HEK293 (cell line): ENCODE measurements around the gene PLBD2.

ENCODE experiments used
- CTCF ChIP-seq: fragments of 450-650 bp; formaldehyde crosslinking; IDR thresholded peaks from 2 replicates; pipeline ENCODE4 v1.5.1; 2016; ENCODE audit warnings: missing biosample characterization, missing genetic modification characterization
- GLIS1 ChIP-seq: fragments of 450-650 bp; formaldehyde crosslinking; IDR thresholded peaks from 2 replicates; pipeline ENCODE4 v1.5.1; 2016; ENCODE audit warnings: missing biosample characterization, missing genetic modification characterization
- KLF1 ChIP-seq: fragments of 450-650 bp; formaldehyde crosslinking; IDR thresholded peaks from 2 replicates; pipeline ENCODE4 v1.5.1; 2016; ENCODE audit warnings: missing biosample characterization, missing genetic modification characterization
- KLF9 ChIP-seq: fragments of 450-650 bp; formaldehyde crosslinking; IDR thresholded peaks from 2 replicates; pipeline ENCODE4 v1.5.1; 2016; ENCODE audit warnings: missing biosample characterization, missing genetic modification characterization, low read depth
- PBX3 ChIP-seq: sonication (generic); formaldehyde crosslinking; IDR thresholded peaks from 2 replicates; pipeline ENCODE4 v1.8.1; 2022; ENCODE audit warnings: mild to moderate bottlenecking, moderate library complexity, missing genetic modification reagents
- SP2 ChIP-seq: fragments of 450-650 bp; formaldehyde crosslinking; IDR thresholded peaks from 2 replicates; pipeline ENCODE4 v1.5.1; 2016; ENCODE audit warnings: missing biosample characterization, missing genetic modification characterization
- SP3 ChIP-seq: fragments of 450-650 bp; formaldehyde crosslinking; IDR thresholded peaks from 2 replicates; pipeline ENCODE4 v1.5.1; 2016; ENCODE audit warnings: missing biosample characterization, missing genetic modification characterization
- YY1 ChIP-seq: fragments of 450-650 bp; formaldehyde crosslinking; IDR thresholded peaks from 2 replicates; pipeline ENCODE4 v1.5.1; 2018; ENCODE audit warnings: missing biosample characterization, missing genetic modification characterization
- ZBTB17 ChIP-seq: fragments of 450-650 bp; formaldehyde crosslinking; IDR thresholded peaks from 2 replicates; pipeline ENCODE4 v1.5.1; 2016; ENCODE audit warnings: missing biosample characterization, missing genetic modification characterization
- ZBTB26 ChIP-seq: fragments of 450-650 bp; formaldehyde crosslinking; optimal IDR thresholded peaks from 2 replicates; pipeline ENCODE3; 2016; ENCODE audit warnings: missing biosample characterization, mild to moderate bottlenecking, missing genetic modification characterization
- ZFP69B ChIP-seq: fragments of 450-650 bp; formaldehyde crosslinking; IDR thresholded peaks from 2 replicates; pipeline ENCODE4 v1.5.1; 2016; ENCODE audit warnings: missing biosample characterization, missing genetic modification characterization
- ZNF10 ChIP-seq: fragments of 450-650 bp; formaldehyde crosslinking; IDR thresholded peaks from 2 replicates; pipeline ENCODE4 v1.5.1; 2017; ENCODE audit warnings: missing biosample characterization, missing genetic modification characterization
- ZNF148 ChIP-seq: fragments of 450-650 bp; formaldehyde crosslinking; IDR thresholded peaks from 2 replicates; pipeline ENCODE4 v1.5.0; 2017; ENCODE audit warnings: missing biosample characterization, missing genetic modification characterization, borderline replicate concordance
- ZNF341 ChIP-seq: fragments of 450-650 bp; formaldehyde crosslinking; IDR thresholded peaks from 2 replicates; pipeline ENCODE4; 2016; ENCODE audit warnings: low read depth, missing biosample characterization, missing genetic modification characterization
- ZNF391 ChIP-seq: fragments of 450-650 bp; formaldehyde crosslinking; IDR thresholded peaks from 2 replicates; pipeline ENCODE4 v1.5.1; 2016; ENCODE audit warnings: low read depth, missing biosample characterization, missing genetic modification characterization, borderline replicate concordance
- ZNF423 ChIP-seq: fragments of 450-650 bp; formaldehyde crosslinking; IDR thresholded peaks from 2 replicates; pipeline ENCODE4 v1.5.1; 2016; ENCODE audit warnings: missing biosample characterization, missing genetic modification characterization
- ZNF561 ChIP-seq: fragments of 450-650 bp; IDR thresholded peaks from 2 replicates; pipeline ENCODE4 v1.5.1; 2018; ENCODE audit warnings: missing biosample characterization, missing genetic modification characterization, borderline replicate concordance
- ZNF600 ChIP-seq: fragments of 450-650 bp; formaldehyde crosslinking; IDR thresholded peaks from 2 replicates; pipeline ENCODE4 v1.5.1; 2016; ENCODE audit warnings: missing biosample characterization, missing genetic modification characterization
- ZNF777 ChIP-seq: fragments of 450-650 bp; formaldehyde crosslinking; IDR thresholded peaks from 2 replicates; pipeline ENCODE4 v1.5.1; 2017; ENCODE audit warnings: missing biosample characterization, missing genetic modification characterization, borderline replicate concordance
- ZSCAN30 ChIP-seq: fragments of 450-650 bp; IDR thresholded peaks from 2 replicates; pipeline ENCODE4 v1.5.1; 2018; ENCODE audit warnings: missing biosample characterization, mild to moderate bottlenecking, missing genetic modification characterization, moderate library complexity
- TF ChIP-seq, protein P1 (sequence below): fragments of 450-650 bp; formaldehyde crosslinking; IDR thresholded peaks from 2 replicates; pipeline ENCODE4 v1.5.1; 2016; ENCODE audit warnings: missing biosample characterization, missing genetic modification characterization
- TF ChIP-seq, protein P2 (sequence below): IDR thresholded peaks from 2 replicates; pipeline ENCODE4 v1.6.1; 2011; ENCODE audit warnings: mild to moderate bottlenecking, low read depth, low read length, borderline replicate concordance
- TF ChIP-seq, protein P3 (sequence below): fragments of 450-650 bp; formaldehyde crosslinking; IDR thresholded peaks from 2 replicates; pipeline ENCODE4; 2016; ENCODE audit warnings: missing biosample characterization, missing genetic modification characterization

Gene PLBD2

DNA sequence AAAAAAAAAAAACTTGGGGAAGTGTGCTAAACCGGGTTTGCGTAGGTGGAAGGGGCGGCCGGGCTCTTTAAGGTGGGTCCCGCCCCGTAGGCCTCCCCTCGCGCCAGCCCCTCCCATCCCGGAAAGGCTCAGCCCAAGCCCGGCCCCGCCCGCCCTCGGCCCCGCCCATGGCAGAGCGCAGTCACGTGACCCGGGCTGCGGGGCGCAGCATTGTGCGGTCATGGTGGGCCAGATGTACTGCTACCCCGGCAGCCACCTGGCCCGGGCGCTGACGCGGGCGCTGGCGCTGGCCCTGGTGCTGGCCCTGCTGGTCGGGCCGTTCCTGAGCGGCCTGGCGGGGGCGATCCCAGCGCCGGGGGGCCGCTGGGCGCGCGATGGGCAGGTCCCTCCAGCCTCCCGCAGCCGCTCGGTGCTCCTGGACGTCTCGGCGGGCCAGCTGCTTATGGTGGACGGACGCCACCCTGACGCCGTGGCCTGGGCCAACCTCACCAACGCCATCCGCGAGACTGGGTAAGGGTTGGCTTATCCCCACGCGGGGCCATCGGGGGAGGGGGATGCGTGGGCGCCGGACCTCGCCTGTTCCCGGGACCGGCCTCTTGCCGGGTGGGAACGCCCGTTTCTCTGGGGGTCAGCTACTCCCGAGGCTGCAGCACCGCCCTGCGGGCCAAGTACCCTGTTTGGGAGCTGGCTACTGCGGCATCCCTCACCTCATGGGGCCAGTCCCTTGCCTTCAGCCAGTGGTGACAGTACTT, at the start of gene PLBD2 (continued):
- no peak for TF ChIP-seq ZNF148 (tag by site-specific recombination)
- TF ChIP-seq SP2 (tag by site-specific recombination): peak; percentile 92
- peak; percentile 94 for TF ChIP-seq SP3 (tag by site-specific recombination)
- 0 out of 2 replicates have a peak, but pooled peaks have one; percentile 15 for TF ChIP-seq ZNF777 (tag by site-specific recombination)
- peak; percentile 5; the same call in 1 of the 2 replicates for TF ChIP-seq ZBTB17 (tag by site-specific recombination)
- TF ChIP-seq ZFP69B (tag by site-specific recombination): peak; percentile 93
- peak; percentile 48 for TF ChIP-seq GLIS1
- TF ChIP-seq KLF9 (tag by site-specific recombination): peak; percentile 85
- TF ChIP-seq, protein P1, sequence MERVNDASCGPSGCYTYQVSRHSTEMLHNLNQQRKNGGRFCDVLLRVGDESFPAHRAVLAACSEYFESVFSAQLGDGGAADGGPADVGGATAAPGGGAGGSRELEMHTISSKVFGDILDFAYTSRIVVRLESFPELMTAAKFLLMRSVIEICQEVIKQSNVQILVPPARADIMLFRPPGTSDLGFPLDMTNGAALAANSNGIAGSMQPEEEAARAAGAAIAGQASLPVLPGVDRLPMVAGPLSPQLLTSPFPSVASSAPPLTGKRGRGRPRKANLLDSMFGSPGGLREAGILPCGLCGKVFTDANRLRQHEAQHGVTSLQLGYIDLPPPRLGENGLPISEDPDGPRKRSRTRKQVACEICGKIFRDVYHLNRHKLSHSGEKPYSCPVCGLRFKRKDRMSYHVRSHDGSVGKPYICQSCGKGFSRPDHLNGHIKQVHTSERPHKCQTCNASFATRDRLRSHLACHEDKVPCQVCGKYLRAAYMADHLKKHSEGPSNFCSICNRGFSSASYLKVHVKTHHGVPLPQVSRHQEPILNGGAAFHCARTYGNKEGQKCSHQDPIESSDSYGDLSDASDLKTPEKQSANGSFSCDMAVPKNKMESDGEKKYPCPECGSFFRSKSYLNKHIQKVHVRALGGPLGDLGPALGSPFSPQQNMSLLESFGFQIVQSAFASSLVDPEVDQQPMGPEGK (tag by site-specific recombination): peak; percentile 72
- no peak for TF ChIP-seq ZNF391 (tag by site-specific recombination)
- TF ChIP-seq, protein P2, sequence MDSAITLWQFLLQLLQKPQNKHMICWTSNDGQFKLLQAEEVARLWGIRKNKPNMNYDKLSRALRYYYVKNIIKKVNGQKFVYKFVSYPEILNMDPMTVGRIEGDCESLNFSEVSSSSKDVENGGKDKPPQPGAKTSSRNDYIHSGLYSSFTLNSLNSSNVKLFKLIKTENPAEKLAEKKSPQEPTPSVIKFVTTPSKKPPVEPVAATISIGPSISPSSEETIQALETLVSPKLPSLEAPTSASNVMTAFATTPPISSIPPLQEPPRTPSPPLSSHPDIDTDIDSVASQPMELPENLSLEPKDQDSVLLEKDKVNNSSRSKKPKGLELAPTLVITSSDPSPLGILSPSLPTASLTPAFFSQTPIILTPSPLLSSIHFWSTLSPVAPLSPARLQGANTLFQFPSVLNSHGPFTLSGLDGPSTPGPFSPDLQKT: no peak
- TF ChIP-seq ZBTB26: peak; percentile 43
- peak; percentile 41; the same call in 1 of the 2 replicates for TF ChIP-seq ZNF600 (tag by site-specific recombination)
- no peak; the same call in 1 of the 2 replicates for TF ChIP-seq KLF1 (tag by site-specific recombination)
- TF ChIP-seq YY1: peak; percentile 34; the same call in 1 of the 2 replicates
- peak; percentile 17; the same call in 1 of the 2 replicates for TF ChIP-seq CTCF (tag by site-specific recombination)
- TF ChIP-seq ZNF561 (tag by site-specific recombination): peak; percentile 82; the same call in 1 of the 2 replicates
- TF ChIP-seq PBX3: peak; percentile 25; the same call in 1 of the 2 replicates
- TF ChIP-seq ZNF10: peak; percentile 57; the same call in 1 of the 2 replicates
- peak; percentile 65; the same call in 1 of the 2 replicates for TF ChIP-seq ZSCAN30
- TF ChIP-seq ZNF341 (tag by site-specific recombination): 0 out of 2 replicates have a peak, but pooled peaks have one; percentile 16
- TF ChIP-seq, protein P3, sequence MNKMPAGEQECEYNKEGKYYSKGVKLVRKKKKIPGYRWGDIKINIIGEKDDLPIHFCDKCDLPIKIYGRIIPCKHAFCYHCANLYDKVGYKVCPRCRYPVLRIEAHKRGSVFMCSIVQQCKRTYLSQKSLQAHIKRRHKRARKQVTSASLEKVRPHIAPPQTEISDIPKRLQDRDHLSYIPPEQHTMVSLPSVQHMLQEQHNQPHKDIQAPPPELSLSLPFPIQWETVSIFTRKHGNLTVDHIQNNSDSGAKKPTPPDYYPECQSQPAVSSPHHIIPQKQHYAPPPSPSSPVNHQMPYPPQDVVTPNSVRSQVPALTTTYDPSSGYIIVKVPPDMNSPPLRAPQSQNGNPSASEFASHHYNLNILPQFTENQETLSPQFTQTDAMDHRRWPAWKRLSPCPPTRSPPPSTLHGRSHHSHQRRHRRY (tag by site-specific recombination): no peak
- TF ChIP-seq ZNF423 (tag by site-specific recombination): no peak
